NT2/D1 (cell line): Measurements from ENCODE around the gene ZBTB8OS.
"Not testable (repeated sequence)": the region's sequence is repeated elsewhere in the genome, so short reads cannot be mapped to it uniquely, and the experiment has no call there.

Experiments
- DNase-seq: peaks from one replicate; pipeline ENCODE4 v3.0.0-alpha.2; 2011; ENCODE audit warnings: low read depth, low spot score
- H3K27me3 ChIP-seq: 2 replicates; pipeline ENCODE4 v1.6.0; 2011; ENCODE audit warnings: mild to moderate bottlenecking; ENCODE audit not compliant: insufficient read length, insufficient read depth
- H3K36me3 ChIP-seq: 2 replicates; pipeline ENCODE4 v1.6.1; 2011; ENCODE audit warnings: mild to moderate bottlenecking, low read length, mixed read lengths; ENCODE audit not compliant: insufficient read depth, insufficient read length
- H3K4me1 ChIP-seq: 2 replicates; pipeline ENCODE4 v1.5.1; 2011; ENCODE audit not compliant: insufficient read depth, insufficient read length
- H3K4me3 ChIP-seq: 2 replicates; pipeline ENCODE4 v1.5.1; 2011; ENCODE audit warnings: low read depth; ENCODE audit not compliant: insufficient read length
- H3K9ac ChIP-seq: 2 replicates; pipeline ENCODE4 v1.6.0; 2011; ENCODE audit warnings: low read depth; ENCODE audit not compliant: insufficient read length
- H3K9me3 ChIP-seq: 2 replicates; pipeline ENCODE4 v1.5.1; 2011; ENCODE audit warnings: mild to moderate bottlenecking, low read length; ENCODE audit not compliant: insufficient read depth
- SUZ12 ChIP-seq: IDR thresholded peaks from 2 replicates; pipeline ENCODE4 v1.6.1; 2011; ENCODE audit not compliant: insufficient read length, insufficient read depth; ENCODE audit errors: extremely low read depth
- YY1 ChIP-seq: IDR thresholded peaks from 2 replicates; pipeline ENCODE4 v1.6.1; 2011; ENCODE audit not compliant: insufficient read length, insufficient read depth
- ZNF274 ChIP-seq: IDR thresholded peaks from 2 replicates; pipeline ENCODE4 v1.6.1; 2011; ENCODE audit warnings: mild to moderate bottlenecking, low read depth, low read length

Gene ZBTB8OS

DNA sequence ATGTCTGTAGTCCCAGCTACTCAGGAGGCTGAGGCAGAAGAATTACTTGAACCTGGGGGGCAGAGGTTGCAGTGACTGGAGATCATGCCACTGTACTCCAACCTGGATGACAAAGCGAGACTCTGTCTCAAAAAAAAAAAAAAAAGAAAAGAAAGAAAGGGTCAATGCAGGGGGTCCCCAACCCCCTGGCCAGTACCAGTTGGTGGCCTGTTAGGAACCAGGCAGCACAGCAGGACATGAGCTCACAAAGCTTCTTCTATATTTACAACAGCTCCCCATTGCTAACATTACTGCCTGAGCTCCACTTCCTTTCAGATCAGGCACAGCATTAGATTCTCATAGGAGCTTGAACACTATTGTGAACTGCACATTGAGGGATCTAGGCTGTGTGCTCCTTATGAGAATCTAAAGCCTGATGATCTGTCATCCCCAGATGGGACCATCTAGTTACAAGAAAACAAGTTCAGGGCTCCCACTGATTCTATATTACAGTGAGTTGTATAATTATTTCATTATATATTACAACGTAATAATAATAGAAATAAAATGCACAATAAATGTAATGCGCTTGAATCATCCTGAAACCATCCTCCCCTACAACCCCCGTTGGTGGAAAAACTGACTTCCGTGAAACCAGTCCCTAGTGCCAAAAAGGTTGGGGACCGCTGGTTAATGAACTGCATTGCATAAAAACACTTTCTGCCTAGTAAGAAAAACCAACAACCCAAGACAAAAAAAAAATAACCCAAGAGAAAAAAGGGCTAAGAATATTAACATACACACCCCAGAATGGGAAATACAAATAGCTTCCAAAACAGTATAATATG is 2.8 kb downstream of the ZBTB8OS start:
- Histone ChIP-seq H3K9me3 (no peaks in the 10 kb centered on the region), H3K36me3 (peaks cover 39% of the 10 kb centered on the region), H3K4me1 (no peaks in the 10 kb centered on the region), H3K9ac (no peak overlapping the region), H3K27me3 (no peaks in the 10 kb centered on the region), H3K4me3 (no peak overlapping the region)
- TF ChIP-seq YY1 (no peak), SUZ12 (no peak), ZNF274 (no peak)
- DNase-seq = no peak

GRCh38 chr1:32644426-32644825 is 5.9 kb downstream of the ZBTB8OS start:
- no peak overlapping the region for H3K9ac ChIP-seq
- no peaks in the 10 kb centered on the region for H3K27me3 ChIP-seq
- H3K36me3 ChIP-seq = peaks cover 39% of the 10 kb centered on the region
- no peak for DNase-seq
- no peak for TF ChIP-seq SUZ12
- TF ChIP-seq YY1 = no peak
- no peak for TF ChIP-seq ZNF274
- no peaks in the 10 kb centered on the region for H3K9me3 ChIP-seq
- peaks cover 3% of the 10 kb centered on the region for H3K4me1 ChIP-seq
- H3K4me3 ChIP-seq = no peak overlapping the region

- H3K9ac ChIP-seq, H3K27me3 ChIP-seq, H3K4me3 ChIP-seq, H3K4me1 ChIP-seq, H3K9me3 ChIP-seq: not testable (repeated sequence)
- H3K36me3 ChIP-seq = peaks cover 40% of the 10 kb centered on the region
- DNase-seq = peak; percentile 70
These were observed 8.0 kb downstream of the ZBTB8OS start for GRCh38 chr1:32642292-32642827.

- H3K27me3 ChIP-seq = no peaks in the 10 kb centered on the region
- no peak overlapping the region for H3K9ac ChIP-seq
- H3K4me3 ChIP-seq = no peak overlapping the region
- peaks cover 38% of the 10 kb centered on the region for H3K36me3 ChIP-seq
- no peak for DNase-seq
- TF ChIP-seq ZNF274 = no peak
- no peak for TF ChIP-seq SUZ12
- TF ChIP-seq YY1 = no peak
- H3K4me1 ChIP-seq = peaks cover 7% of the 10 kb centered on the region
- no peaks in the 10 kb centered on the region for H3K9me3 ChIP-seq
These were observed 10.8 kb downstream of the ZBTB8OS start for GRCh38 chr1:32639489-32640075.

DNA sequence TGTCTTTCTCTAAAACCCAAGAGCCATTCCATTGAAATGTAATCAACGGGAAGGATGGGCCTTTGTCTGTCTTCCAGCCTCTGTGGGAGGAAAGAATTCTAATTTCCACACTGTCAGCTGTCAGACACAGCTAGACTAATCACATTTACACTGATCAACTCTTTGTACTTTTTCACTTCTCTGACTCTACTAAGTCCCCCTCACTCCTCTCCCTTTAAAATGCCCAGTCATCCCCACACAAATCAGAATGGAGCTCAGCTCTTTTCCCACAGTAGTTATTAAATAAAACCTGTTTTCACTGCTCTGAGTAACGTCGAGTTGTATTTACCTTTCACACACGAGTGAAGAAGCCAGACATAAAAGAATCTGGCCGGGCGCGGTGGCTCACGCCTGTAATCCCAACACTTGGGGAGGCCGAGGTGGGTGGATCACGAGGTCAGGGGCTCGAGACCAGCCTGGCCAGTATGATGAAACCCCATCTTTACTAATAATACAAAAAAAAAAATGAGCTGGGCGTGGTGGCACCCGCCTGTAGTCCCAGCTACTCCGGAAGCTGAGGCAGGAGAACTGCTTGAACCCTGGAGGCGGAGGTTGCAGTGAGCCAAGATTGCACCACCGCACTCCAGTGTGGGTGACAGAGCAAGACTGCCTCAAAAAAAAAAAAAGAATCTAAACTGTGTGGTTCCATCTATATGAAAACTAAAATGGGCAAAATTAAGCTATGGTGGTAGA is 13.3 kb downstream of the ZBTB8OS start:
- Histone ChIP-seq H3K4me3 (no peak overlapping the region), H3K36me3 (peaks cover 53% of the 10 kb centered on the region), H3K27me3 (no peaks in the 10 kb centered on the region), H3K4me1 (peaks cover 7% of the 10 kb centered on the region), H3K9ac (no peak overlapping the region), H3K9me3 (no peaks in the 10 kb centered on the region)
- TF ChIP-seq YY1 (no peak), SUZ12 (no peak), ZNF274 (no peak)
- DNase-seq = peak; percentile 54

GRCh38 chr1:32635508-32636277 is 14.7 kb downstream of the ZBTB8OS start:
- DNase-seq = no peak
- TF ChIP-seq ZNF274 (no peak), SUZ12 (no peak), YY1 (no peak)
- Histone ChIP-seq H3K9me3 (no peaks in the 10 kb centered on the region), H3K4me1 (peaks cover 7% of the 10 kb centered on the region), H3K27me3 (no peaks in the 10 kb centered on the region), H3K9ac (no peak overlapping the region), H3K4me3 (no peak overlapping the region), H3K36me3 (peaks cover 65% of the 10 kb centered on the region)
